IMR-90 (cell line): ENCODE measurements around the gene SYNPO. TPM values are rescaled to one million over a fixed set of nuclear protein-coding genes. Genes with fewer than 3 reads are reported as not detected.

Experiments
- ATAC-seq: fragments of 200-7000 bp; cut with Tn5 transposase; 2 replicates; pipeline ENCODE4 v1.9.1; 2020; ENCODE audit warnings: low read depth, mild to moderate bottlenecking, moderate library complexity
- BruUV-seq: library from RNA; stranded (reverse); fragments of 400-500 nt; replicated peaks from 2 replicates; lab custom pipeline; 2021; lab: Mats Ljungman, UMichigan
- CTCF ChIA-PET: fragments of 300-600 bp; formaldehyde crosslinking; extraction: SDS; loops from one replicate; lab custom pipeline; 2021; ENCODE audit warnings: antibody characterized with exemption; lab: Yijun Ruan, JAX
- POLR2A ChIA-PET: fragments of 300-600 bp; sonication (Branson Sonifier 250); formaldehyde crosslinking; loops from one replicate; lab custom pipeline; 2022; ENCODE audit warnings: antibody characterized with exemption; ENCODE audit not compliant: unreplicated experiment; lab: Charles Lee
- DNase-seq: peaks from one replicate; pipeline ENCODE4 v3.0.0; 2013
- H2AFZ ChIP-seq: replicated peaks from 2 replicates; pipeline ENCODE3; 2013; ENCODE audit warnings: low read length, mild to moderate bottlenecking; ENCODE audit not compliant: poor library complexity
- H2AK5ac ChIP-seq: 2 replicates; pipeline ENCODE4 v1.6.1; 2013; ENCODE audit warnings: low read depth, low read length, inconsistent platforms
- H2AK9ac ChIP-seq: replicated peaks from 2 replicates; pipeline ENCODE3; 2013; ENCODE audit warnings: mild to moderate bottlenecking, low read depth, low read length, moderate library complexity; ENCODE audit not compliant: poor library complexity
- H2BK120ac ChIP-seq: 2 replicates; pipeline ENCODE4 v1.6.1; 2013; ENCODE audit warnings: low read depth, low read length, inconsistent platforms
- H2BK15ac ChIP-seq: 3 replicates; pipeline ENCODE4 v1.6.1; 2013; ENCODE audit warnings: low read depth, low read length, inconsistent platforms
- H2BK20ac ChIP-seq: 2 replicates; pipeline ENCODE4 v1.6.1; 2013; ENCODE audit warnings: low read depth, mild to moderate bottlenecking, inconsistent platforms, low read length, moderate library complexity
- H2BK5ac ChIP-seq: 2 replicates; pipeline ENCODE4 v1.6.1; 2013; ENCODE audit warnings: mild to moderate bottlenecking, low read depth, low read length, inconsistent platforms; ENCODE audit not compliant: poor library complexity, severe bottlenecking
- H3K14ac ChIP-seq: replicated peaks from 2 replicates; pipeline ENCODE4 v1.6.1; 2013; ENCODE audit warnings: low read depth, low read length, inconsistent platforms
- H3K18ac ChIP-seq: 2 replicates; pipeline ENCODE4 v1.6.1; 2013; ENCODE audit warnings: low read depth, low read length, control low read depth
- H3K23ac ChIP-seq: 2 replicates; pipeline ENCODE4 v1.6.1; 2013; ENCODE audit warnings: low read depth, low read length, inconsistent platforms
- H3K27ac ChIP-seq: 2 replicates; pipeline ENCODE4 v1.5.1; 2013; ENCODE audit warnings: mild to moderate bottlenecking, control low read depth, low read length; ENCODE audit not compliant: insufficient read depth
- H3K27me3 ChIP-seq: 2 replicates; pipeline ENCODE4 v1.6.1; 2013; ENCODE audit warnings: low read length; ENCODE audit not compliant: control insufficient read depth, insufficient read depth
- H3K36me3 ChIP-seq: 2 replicates; pipeline ENCODE4 v1.6.1; 2013; ENCODE audit warnings: low read length, mixed read lengths; ENCODE audit not compliant: control insufficient read depth, insufficient read depth
- H3K4ac ChIP-seq: 2 replicates; pipeline ENCODE4 v1.6.1; 2013; ENCODE audit warnings: low read depth, low read length, inconsistent platforms
- H3K4me1 ChIP-seq: 2 replicates; pipeline ENCODE4 v1.6.1; 2013; ENCODE audit warnings: low read length, mixed read lengths; ENCODE audit not compliant: control insufficient read depth, insufficient read depth
- H3K4me2 ChIP-seq: 2 replicates; pipeline ENCODE4 v1.6.1; 2013; ENCODE audit warnings: low read depth, mild to moderate bottlenecking, control low read depth, low read length, moderate library complexity
- H3K4me3 ChIP-seq: 2 replicates; pipeline ENCODE4 v1.5.1; 2013; ENCODE audit warnings: low read depth, mild to moderate bottlenecking, control low read depth, low read length, moderate library complexity; ENCODE audit not compliant: insufficient read depth
- H3K56ac ChIP-seq: 2 replicates; pipeline ENCODE4 v1.6.1; 2013; ENCODE audit warnings: low read length, inconsistent platforms; ENCODE audit not compliant: insufficient read depth; ENCODE audit errors: extremely low read depth
- H3K79me1 ChIP-seq, 2 experiments: 2 replicates each; pipeline ENCODE4 v1.6.1; 2013; ENCODE audit warnings: low read length in 2 of 2, inconsistent platforms in 1 of 2, low read depth in 1 of 2
- H3K9ac ChIP-seq: 2 replicates; pipeline ENCODE4 v1.6.1; 2013; ENCODE audit warnings: low read depth, low read length, control low read depth
- H3K9me1 ChIP-seq: 2 replicates; pipeline ENCODE4 v1.6.1; 2013; ENCODE audit warnings: low read length, inconsistent platforms; ENCODE audit not compliant: insufficient read depth
- H3K9me3 ChIP-seq: 2 replicates; pipeline ENCODE4 v1.6.1; 2013; ENCODE audit warnings: low read length; ENCODE audit not compliant: control insufficient read depth, insufficient read depth
- H4K20me1 ChIP-seq: 2 replicates; pipeline ENCODE4 v1.6.1; 2013; ENCODE audit warnings: low read length, inconsistent platforms; ENCODE audit not compliant: insufficient read depth
- H4K5ac ChIP-seq: 2 replicates; pipeline ENCODE4 v1.6.1; 2013; ENCODE audit warnings: mild to moderate bottlenecking, low read depth, low read length, control low read depth
- H4K8ac ChIP-seq, 2 experiments: 2 replicates each; pipeline ENCODE4 v1.6.1; 2013; ENCODE audit warnings: low read depth in 2 of 2, low read length in 2 of 2, control low read depth in 1 of 2, inconsistent platforms in 1 of 2
- H4K91ac ChIP-seq: 2 replicates; pipeline ENCODE4 v1.6.1; 2013; ENCODE audit warnings: low read depth, low read length, inconsistent platforms; ENCODE audit not compliant: insufficient read depth
- FOS ChIP-seq: fragments of 150-350 bp; IDR thresholded peaks from 2 replicates; pipeline ENCODE4 v1.6.1; 2016; ENCODE audit warnings: low read depth, low read length
- WGBS, 2 experiments: methylation state at CpG; one replicate each; pipeline versions ENCODE4 v1.1.5 to v1.1.7; 2013; ENCODE audit warnings: missing lambda C conversion rate in 2 of 2; ENCODE audit not compliant: insufficient read length in 1 of 2; ENCODE audit errors: extremely low coverage in 2 of 2; 5-methylcytosine and 5-hydroxymethylcytosine counted together
- dilution Hi-C: fragments of 300-500 bp; cut with HindIII; formaldehyde crosslinking; loops from one replicate; pipeline ENCODE4 v1.14.3; 2018; ENCODE audit warnings: low sequenced_read_pairs; ENCODE audit not compliant: unreplicated experiment
- in situ Hi-C: fragments of 300-500 bp; cut with MboI; formaldehyde crosslinking; loops from 3 replicates; pipeline ENCODE4 v1.14.3; 2019; ENCODE audit warnings: low sequenced_read_pairs, inconsistent platforms, mixed read lengths
- intact Hi-C: fragments of 100-400 bp; cut with micrococcal nuclease; formaldehyde crosslinking; loops from 2 replicates; pipeline ENCODE4 v1.10.0; 2022
- polyA plus RNA-seq, 3 experiments: library from polyadenylated mRNA; depleted of rRNA; stranded (reverse); fragments of >200 nt; gene quantifications; 2 replicates each; pipeline ENCODE4 v1.2.3, GENCODE V29; 2012; ENCODE audit warnings: low replicate concordance in 1 of 3
- total RNA-seq: library from RNA; depleted of rRNA; stranded (reverse); fragments of >200 nt; gene quantifications from 2 replicates; pipeline ENCODE4 v1.2.3, GENCODE V29; 2012

The SYNPO gene
- total and polyA plus RNA-seq, 2 of the 4 experiments (the other 2 are of a cell fraction) = 3.0 to 24.8 TPM

GRCh38 chr5:150692276-150692675, 51.8 kb downstream of the SYNPO start:
- BruUV-seq = no TSS peak
- no peaks in the 10 kb centered on the region for H3K4me1 ChIP-seq
- H2AK5ac ChIP-seq = no peak overlapping the region
- no peak overlapping the region for H3K18ac ChIP-seq
- H2BK20ac ChIP-seq = no peak overlapping the region
- no peak overlapping the region for H4K8ac ChIP-seq
- no peak for DNase-seq
- H3K27me3 ChIP-seq = no peaks in the 10 kb centered on the region
- in situ Hi-C loops = no loop called here
- WGBS, 2 experiments = 100% methylated on average over 1 of the region's 3 CpGs; no CpG with 5 or more reads in 1 of the 2 experiments
- peaks cover 47% of the 10 kb centered on the region for H3K36me3 ChIP-seq
- H3K9me1 ChIP-seq = no peaks in the 10 kb centered on the region
- no peak overlapping the region for H3K9ac ChIP-seq
- no peak overlapping the region for H2AK9ac ChIP-seq
- no peak overlapping the region for H2BK15ac ChIP-seq
- TF ChIP-seq FOS = no peak
- ChIA-PET CTCF (no interaction called here), POLR2A (no interaction called here)
- intact Hi-C loops = no loop called here
- H3K79me1 ChIP-seq = peaks cover 0 to 3% of the 10 kb centered on the region in 2 experiments; a peak in 1 of 4 replicates
- no peak overlapping the region for H2BK5ac ChIP-seq
- no peak overlapping the region for H3K4me2 ChIP-seq
- no peak overlapping the region for H3K4me3 ChIP-seq
- H3K56ac ChIP-seq = no peak overlapping the region
- H3K14ac ChIP-seq = no peak overlapping the region
- dilution Hi-C loops = no loop called here
- no peak overlapping the region for H3K4ac ChIP-seq
- H4K91ac ChIP-seq = no peak overlapping the region
- H2BK120ac ChIP-seq = no peak overlapping the region
- no peak overlapping the region for H4K5ac ChIP-seq
- no peak overlapping the region for H3K23ac ChIP-seq
- no peak for ATAC-seq
- no peak overlapping the region for H2AFZ ChIP-seq
- no peak overlapping the region for H3K27ac ChIP-seq
- H4K20me1 ChIP-seq = no peaks in the 10 kb centered on the region
- no peaks in the 10 kb centered on the region for H3K9me3 ChIP-seq
